NCI-H1092 treated with DMSO at 0.1 percent for 48 hours (cell line): ENCODE measurements around the gene DIO3.

Experiments
- DNase-seq: peaks from one replicate; lab custom pipeline; 2025; lab: John Stamatoyannopoulos, UW

The DIO3 gene

DNA sequence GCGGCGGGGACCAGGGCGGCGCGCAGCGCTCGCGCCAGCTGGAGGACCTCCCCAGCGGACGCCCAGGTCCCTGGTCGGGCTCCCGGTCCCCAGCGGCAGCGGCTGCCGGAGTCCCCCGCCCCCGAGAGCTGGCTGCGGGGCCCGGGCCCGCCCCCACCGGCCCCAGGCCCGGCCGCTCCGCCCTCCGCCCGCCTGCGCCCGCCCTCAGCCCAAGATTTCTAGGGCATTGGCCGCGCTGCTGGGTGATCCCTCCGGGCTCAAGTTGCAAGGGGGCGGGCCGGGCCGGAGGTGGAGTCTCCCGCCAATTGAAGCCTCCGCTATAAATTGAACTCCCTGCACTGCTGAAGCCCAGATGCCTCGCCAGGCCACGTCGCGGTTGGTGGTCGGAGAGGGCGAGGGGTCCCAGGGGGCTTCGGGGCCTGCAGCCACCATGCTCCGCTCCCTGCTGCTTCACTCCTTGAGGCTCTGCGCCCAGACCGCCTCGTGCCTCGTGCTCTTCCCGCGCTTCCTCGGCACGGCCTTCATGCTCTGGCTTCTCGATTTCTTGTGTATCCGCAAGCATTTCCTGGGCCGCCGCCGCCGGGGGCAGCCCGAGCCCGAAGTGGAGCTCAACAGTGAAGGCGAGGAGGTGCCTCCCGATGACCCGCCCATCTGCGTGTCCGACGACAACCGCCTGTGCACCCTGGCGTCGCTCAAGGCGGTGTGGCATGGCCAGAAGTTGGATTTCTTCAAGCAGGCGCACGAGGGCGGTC, at the start of gene DIO3:
TSS of gene DIO3 (plus strand) at position 351 of the 752 bp plus-strand sequence.
- peak; percentile 28 for DNase-seq

DNA sequence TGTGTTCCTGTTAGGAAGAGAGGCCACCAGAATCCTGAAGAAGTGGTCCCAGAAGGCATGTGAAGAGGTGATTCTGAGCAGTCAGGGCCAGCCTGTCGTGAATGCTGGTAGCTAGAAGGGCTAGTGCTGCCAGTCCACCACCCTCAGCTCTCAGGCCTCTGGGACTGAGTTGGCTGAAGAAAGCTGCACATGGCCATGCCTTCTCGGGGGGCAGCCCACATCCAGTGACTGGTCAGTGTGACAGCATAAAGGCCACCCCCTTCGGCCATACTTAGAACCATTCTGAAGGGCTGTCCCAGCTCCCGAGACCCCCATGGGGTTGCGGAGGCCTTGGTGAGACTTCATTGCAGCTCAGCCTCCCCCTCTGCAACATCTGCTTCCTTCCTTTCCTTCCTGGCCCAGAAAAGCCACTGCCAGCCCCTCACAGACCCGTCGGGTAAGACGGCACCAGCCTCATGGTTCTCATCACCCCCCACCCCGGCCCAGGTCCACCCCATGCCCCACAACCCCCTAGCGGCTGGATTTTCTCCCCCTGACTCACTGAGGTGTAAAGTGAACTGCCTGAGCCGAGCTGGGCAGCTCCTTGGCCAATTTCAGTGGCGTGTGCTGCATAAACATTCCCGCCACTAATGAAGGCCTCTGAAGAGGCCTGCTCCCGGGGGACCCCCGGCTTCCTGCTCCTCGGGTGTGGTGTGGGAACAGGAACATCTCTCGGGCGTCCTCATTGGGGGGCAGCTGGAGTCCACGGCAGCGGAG, 49.5 kb upstream of the DIO3 start:
- no peak for DNase-seq

DNA sequence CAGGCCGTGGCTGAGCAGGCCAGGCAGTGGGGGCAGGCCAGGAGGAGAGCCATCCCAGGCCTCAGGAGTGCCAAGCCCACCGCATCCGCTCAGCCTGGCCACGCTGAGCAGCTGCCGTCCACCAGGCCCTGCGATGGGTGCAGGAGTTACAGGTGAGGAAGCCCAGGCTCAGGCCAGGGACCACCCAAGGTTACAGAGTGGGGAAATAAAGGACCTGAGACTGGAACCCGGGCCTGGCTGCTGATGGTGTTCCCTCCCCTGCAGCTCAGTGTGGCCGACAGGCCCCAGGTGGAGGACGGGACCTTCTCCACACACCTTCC, 49.0 kb upstream of the DIO3 start:
- no peak for DNase-seq

DNA sequence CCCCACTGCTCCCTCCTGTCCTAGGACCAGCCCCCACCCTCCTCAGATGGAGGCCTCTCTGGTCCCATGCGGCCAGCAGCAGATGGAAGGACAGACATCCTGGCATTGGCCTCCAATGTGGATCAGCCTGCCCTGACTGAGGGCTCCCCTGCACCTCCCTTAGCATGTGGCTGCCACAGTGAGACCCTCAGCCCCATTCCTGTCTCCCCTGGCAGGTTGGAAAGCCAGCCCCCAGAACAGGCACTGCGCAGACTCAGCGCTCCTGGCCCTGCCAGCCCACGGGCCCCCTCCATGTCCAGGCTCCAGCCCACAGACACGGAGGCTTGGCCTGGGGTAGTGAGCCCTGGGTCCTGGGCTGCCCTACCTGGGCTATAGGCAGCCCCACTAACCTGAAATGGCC, 47.2 kb upstream of the DIO3 start:
- no peak for DNase-seq

DNA sequence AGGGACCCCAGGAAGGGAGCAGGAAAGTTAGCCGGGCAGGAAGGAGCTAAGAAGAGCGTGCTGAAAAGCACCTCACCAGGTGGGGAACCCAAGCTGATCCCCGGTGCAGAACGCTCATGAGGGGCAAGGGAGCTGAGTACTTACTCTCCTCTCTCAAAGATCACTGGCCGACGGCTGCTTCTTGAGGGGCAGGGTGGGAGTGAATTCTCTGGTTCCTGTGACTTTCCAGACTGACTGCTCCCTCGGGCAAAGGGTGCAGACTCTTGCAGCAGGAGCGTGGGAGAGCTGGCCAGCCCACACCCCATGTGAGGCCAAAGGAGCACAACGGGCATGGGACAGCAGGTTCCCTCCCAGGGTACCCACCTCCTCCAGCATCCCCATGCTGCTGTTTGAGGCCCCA, 44.9 kb upstream of the DIO3 start:
- no peak for DNase-seq

DNA sequence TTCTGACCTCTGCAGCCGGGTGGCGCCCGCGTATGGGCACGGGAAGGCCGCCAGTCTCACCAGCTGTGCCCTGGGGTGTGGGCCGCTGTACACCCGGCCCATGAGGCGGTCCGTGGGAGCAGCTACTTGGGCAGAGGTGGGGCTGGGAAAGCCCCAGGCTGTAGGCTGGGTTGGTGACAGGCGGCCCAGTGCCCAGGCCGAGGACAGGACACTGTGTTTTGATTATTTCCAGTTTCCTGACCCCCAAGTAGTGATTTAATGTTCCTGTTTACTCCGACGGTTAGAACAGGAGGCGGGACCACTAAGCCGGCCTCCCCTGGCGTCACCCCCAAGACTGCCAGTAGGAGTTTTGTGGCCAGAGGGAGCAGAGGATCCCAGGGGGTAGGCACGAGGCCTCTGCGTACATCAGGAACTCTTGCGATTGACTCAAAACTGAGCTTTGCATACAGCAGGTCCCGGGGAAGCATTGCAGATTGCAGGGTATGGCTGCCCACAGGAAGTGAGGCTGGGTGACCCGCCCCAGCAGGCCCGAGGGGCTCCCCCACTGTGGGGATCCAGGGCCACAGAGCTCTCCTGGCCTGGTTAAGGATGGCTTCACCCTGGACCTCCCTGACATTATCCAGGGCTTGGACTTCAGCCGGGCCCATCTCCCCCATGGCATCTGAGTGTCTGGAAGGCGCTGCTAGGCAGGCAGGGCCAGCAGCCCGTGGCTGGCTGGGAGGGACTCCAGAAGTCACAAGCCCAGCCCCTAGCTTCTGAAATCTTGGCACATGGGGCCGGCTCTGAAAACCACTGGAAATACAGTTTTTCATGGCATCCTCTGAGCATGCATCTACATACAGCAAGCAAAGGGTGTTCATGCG, 42.5 kb upstream of the DIO3 start:
- no peak for DNase-seq

DNA sequence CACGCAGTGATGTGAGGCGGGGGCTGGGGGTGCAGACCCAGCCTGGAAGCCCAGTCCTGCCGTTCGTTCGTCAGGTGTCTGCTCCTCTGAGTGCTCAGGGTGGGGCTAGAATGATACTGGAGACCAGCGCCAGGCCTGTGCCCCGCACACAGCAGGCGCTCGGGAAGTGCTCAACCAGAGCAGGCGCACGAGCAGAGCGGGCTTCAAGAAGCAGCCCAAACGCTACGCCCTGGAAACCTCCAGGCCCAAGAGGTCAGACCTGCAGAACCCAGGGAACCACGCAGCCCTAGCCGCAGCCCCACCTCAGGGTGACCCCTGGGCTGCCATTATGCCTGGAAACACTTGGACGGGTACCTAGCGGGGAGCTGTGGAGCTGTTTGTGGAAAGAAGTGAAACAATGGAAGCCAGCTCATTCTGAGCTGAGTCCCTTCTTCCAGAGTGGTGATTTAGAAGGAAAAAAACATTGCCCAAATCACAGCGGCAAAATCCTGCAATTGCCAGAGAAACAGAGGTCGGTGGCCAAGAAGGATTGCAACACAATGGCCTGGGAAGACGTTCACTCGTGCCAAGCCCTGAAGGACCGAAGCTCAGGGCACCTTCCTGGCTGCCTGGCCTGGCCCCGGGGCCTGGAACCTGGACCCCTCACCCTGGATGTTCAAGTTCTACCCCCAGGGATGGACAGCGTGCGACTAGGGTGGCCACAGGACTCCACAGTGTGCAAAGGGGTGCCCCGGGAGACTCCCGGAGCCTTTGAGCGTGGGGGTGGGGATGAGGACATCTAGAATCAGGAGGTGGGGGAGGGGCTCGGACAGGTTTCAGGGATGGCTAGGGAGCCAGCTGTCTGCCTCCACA, 40.4 kb upstream of the DIO3 start:
- no peak for DNase-seq

DNA sequence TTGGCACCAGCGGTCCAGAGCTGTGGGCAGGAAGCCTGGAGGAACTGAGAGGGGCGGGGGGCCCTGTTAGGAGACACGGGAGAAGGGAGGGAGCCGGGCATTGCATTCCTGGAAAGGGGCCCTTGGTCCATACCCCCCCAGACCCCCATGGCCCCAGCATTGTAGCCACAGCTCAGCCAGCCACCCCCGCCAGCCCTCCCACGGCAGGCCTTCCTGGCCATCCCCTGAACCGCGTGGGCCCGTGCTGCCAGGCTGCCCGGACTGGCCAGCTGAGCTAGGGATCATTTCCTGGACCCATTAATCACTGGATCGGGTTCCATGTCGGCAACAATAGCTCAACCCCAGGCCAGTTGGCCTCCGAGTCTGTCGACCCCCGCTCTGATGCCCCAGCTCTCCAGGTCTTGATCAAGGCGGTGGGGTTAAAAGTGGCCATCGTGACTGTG, 39.8 kb upstream of the DIO3 start:
- DNase-seq = no peak

DNA sequence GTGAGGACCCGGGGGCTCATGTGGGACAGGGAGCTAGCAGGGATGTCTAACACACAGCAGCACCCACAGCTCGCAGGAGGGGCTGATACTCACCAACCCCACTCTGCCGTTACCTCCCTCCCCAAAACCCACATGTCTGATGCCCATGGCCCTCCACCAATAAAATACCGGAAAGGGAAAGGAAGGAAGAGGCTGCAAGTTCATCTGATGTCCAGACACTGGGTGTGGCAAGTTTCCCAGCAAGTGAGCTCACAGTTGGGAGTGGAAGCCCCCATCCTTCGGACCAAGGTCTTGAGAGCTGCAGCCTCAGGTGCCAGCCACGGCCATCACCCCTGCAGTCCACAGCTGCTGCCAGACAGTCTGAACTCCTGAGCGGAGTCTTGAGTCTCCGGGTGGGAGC, 39.3 kb upstream of the DIO3 start:
- DNase-seq = no peak

DNA sequence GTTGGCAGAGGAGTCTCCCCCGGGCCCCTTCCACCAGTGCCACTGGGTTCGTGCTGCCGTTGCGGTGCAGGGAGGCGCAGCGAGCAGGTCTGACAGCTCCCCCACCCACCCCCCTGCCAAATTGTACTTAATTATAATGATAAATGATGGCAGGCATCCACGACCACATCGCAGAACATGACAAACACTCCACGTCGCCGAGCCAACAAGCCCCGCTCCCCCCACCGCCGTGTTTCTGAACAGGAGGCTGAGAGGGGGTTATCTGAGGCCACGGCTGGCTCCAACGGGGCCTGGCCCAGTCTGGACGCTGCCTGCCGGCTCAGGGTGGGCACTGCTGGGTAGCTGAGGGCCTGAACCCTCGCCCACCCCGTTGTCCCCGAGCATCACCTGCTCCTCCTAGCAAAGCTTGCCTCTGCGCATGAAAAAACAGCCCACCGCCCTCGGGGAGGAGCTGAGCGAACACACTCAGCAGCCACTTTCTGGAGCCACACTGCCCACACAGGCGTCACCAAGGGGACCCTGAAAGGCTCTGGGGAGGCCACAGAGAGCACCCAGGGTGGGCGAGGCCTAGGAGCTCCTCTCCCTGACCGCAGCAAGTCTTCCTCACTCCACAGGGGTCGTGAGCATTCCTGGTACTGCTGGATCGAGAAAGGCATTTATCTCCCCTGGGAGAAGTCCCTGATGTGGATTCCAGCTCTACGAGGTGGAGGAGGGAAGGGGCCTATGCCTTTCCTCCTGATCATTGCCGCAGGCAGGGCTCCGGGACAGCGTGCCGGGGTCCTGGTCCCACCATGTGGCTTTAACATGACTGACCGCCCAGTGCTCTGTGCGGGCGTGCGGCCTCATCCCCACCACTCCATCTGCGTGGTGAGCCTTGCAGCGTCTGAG, 35.4 kb upstream of the DIO3 start:
- DNase-seq = peak; percentile 25

DNA sequence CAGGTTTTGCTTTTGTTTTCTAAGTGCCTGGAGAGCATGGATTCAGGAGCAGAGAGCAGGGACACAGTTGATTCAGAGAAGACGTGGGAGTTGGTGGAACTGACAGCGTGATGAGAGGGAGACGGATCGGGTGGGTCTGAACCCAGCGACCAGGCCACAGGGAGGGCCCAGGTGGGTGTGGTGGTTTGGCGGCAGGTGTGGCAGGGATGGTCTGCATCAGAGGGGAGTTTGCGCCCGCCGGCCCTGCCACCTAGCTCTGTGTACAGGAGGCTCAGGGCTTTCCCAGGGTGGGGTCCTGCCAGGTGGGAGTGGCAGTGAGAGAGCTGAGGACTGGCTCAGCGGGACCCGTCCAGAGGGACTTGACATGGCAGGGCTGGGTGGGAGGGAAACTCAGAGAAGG, 33.3 kb upstream of the DIO3 start:
- no peak for DNase-seq

DNA sequence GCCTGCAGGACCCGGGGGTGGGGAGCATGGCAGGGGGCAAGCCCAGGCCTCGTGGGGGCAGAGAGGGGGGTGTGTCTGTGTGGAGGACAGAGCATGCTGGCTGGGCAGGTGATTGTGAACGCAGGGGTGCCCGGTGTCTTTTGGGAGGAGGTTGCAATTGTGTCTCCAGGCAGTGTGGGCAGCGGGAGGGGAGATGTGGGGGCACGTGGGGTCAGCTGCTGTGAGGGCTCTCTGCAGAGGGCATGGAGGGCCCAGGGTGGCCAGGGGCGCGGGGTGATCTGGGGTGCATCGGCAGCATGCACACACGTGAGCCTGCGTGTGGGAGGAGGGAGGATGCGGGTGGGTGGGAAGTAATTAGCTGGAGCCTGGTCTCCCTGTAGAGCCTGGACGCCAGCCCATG, 32.2 kb upstream of the DIO3 start:
- no peak for DNase-seq

DNA sequence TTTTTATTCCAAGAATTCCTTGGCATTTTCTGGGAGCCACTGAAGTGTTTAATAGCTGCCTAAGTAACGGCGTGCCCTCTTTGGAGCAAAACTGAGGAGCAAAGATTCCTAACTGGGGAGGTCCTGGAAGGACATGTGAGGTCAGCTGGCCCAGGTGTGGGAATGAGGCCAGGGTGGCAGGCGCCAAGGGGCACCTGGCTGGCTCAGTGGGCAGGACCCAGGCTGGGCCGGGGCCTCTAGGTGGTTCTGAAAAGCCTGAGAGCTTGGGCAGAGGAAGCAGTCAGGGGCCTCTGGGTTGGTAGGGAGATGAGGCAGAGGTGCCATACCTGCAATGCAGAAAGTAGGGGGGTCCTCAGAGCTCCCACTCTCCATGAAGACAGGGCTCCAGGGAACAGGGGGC, 27.1 kb upstream of the DIO3 start:
- no peak for DNase-seq

DNA sequence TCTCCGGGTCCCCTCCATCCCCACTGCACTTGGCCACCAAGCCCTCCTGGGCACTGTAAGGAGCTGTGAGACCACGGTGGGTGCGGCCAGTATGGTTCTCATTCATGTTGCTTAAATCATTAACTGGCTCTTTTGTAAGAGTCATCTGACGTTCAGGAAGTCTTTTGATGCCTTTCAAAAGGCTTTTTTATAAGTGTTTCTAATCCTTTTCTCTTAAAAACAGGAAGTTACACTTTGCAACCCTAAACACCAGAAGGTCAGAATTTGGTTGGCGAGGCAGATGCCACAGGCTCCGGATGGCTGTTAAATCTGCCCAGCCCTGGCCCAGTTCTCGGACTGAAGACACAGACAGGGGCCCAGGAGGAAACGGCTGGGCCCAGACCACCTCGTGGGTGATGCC, 26.1 kb upstream of the DIO3 start:
- DNase-seq = no peak

DNA sequence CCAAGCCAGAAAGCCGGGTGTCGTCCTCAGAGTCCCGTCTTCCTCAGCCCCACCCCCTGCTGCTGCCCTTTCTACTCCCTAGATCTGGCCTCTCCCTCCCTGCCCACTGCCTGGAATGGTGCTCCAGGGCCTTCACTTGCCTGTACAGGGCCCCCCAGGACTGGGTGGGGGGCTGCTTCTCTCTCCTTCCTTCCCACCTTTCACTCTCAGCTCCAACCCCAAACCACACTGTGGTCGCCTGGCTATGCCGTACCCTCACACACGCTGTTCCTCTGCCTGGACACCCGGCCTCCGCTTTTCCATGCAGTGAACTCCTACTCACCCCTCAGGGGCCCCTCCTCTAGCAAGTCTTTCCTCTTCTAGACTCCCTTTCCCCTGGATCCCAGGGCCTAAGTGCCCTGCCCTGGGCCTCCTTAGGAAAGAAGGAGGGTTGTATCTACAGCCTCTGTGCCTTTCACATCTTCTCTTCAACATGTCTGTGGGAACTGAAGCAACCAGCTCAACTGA, 25.5 kb upstream of the DIO3 start:
- no peak for DNase-seq

DNA sequence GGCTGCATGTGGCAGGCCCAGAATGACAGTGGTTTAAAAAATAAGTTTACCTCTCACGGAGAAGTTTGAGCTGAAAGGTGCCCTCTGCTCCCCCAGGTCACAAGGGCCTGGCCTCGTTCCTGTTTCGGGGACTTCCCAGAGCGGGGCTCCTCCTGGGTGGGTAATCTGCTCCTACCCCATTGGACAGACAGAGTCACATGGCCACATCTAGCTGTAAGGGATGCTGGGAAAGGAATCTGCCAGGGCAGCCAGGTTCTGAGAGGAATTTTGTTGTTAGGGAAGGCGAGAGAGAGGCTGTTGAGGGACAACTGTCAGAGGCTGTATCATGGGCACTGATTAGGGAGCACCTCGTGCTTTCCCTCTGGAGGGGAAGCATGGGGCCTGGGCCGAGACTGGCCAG, 24.0 kb upstream of the DIO3 start:
- DNase-seq = no peak

DNA sequence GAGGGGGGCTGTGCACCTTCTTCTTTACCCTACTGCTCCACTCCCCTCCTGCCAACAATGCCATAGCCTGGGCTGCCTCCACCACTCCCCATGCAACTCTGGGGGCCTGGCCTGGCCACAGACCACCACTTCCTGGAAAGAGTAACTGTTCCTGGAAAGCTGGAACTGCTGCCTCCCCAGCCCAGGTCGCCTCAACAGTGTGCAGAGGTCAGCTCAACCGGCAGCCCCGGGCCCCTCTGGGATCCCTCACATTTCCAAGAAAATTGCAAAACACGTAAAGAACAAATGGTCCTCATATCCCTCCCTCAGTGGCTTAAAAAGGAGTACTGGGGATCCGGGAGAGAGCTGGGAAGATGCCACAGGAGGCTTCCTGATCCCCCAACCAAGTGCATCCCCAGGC, 22.4 kb upstream of the DIO3 start:
- DNase-seq = no peak

DNA sequence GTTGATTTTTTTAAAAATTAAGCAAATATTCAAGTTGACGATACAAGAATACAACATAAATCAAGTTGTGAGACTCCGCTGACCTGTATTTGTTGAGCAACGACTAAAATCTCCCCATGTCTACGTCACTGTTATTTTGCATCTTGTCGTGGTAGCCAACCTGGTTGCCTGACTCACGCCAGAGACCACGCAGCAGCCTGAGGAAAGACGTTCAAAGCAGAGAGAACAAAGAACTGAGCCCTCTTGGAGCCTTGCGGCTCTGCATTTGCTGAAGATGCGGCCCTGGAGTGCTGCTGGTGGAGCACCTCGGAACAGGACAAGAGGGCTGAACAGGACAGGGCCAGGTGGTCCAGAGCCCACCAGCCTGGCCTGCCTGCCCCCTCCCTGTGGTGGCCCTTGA, 21.4 kb upstream of the DIO3 start:
- DNase-seq = no peak

DNA sequence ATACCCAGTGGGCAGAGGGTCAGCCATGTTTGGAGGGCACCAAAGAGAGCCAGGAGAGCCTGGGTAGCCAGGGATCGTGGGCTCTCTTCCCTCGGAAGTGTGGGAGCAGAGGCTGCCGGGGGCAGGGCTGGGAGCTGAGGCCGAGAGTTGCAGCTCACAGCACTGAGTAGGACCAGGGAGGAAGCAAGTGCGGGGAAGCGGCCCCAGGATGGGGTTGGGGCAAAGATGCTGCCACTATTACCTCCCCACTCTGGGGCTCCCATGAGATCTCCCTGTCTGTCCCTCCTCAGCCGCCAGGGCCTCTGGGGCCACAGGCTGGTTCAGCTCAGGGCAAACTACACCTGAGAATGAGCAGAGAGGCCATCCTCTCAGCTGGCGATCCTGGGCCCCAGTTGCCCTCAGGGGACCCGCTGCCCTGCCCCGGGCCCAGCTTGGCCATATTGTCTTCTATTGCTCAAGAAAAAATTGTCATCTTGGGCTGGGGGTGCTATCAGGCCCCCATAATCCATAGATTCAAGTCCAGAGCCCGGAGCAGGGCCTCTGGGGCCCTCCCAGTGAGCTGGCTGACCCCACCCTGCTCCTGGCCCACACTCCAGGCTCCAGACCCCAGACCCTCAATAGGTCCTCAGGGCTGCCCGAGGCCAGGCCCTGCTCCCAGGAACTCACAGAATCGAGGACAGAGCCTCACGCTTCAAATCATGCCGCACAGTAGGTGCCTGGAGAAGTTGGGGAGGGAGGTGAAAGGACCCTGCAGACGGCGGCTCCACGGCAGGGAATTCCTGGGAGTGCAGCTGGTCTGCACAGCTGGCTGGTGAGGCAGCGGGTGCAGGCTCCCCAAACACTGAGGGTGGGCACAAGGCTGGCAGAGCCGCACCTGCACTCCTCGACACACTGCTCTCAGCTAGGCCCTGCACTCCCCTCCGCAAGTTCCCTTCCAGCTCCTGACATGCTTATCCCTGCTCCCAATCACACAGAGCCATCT, 20.5 kb upstream of the DIO3 start:
- DNase-seq = no peak
